Mesenchymal stem cell (in vitro differentiated cells and primary cell): ENCODE measurements around the gene MEF2C. TPM values are rescaled to one million over a fixed set of nuclear protein-coding genes. Genes with fewer than 3 reads are reported as not detected.

Source experiments
- DNase-seq: peaks from one replicate; pipeline ENCODE4 v3.0.0-alpha.2; 2013
- H2AFZ ChIP-seq: one replicate; pipeline ENCODE4 v1.6.1; 2013; ENCODE audit warnings: low read depth, mild to moderate bottlenecking, control low read depth, inconsistent platforms, low read length, moderate library complexity
- H2AK5ac ChIP-seq: 2 replicates; pipeline ENCODE4 v1.6.1; 2013; ENCODE audit warnings: low read length, moderate library complexity, mild to moderate bottlenecking, inconsistent platforms; ENCODE audit not compliant: severe bottlenecking
- H2BK120ac ChIP-seq: one replicate; pipeline ENCODE4 v1.6.1; 2013; ENCODE audit warnings: low read depth, mild to moderate bottlenecking, inconsistent platforms, low read length, moderate library complexity
- H2BK12ac ChIP-seq, 2 experiments: one replicate each; pipeline ENCODE4 v1.6.1; 2013; ENCODE audit warnings: inconsistent platforms in 2 of 2, low read length in 2 of 2, mild to moderate bottlenecking in 2 of 2, moderate library complexity in 2 of 2, control low read depth in 1 of 2
- H2BK15ac ChIP-seq: one replicate; pipeline ENCODE4 v1.6.1; 2013; ENCODE audit warnings: mild to moderate bottlenecking, low read depth, inconsistent platforms; ENCODE audit not compliant: poor library complexity, severe bottlenecking
- H2BK5ac ChIP-seq: 2 replicates; pipeline ENCODE4 v1.6.1; 2013; ENCODE audit warnings: low read depth, mild to moderate bottlenecking, low read length, control low read depth, inconsistent platforms; ENCODE audit not compliant: poor library complexity, severe bottlenecking
- H3K14ac ChIP-seq, 2 experiments: one replicate each; pipeline ENCODE4 v1.6.1; 2013; ENCODE audit warnings: inconsistent platforms in 2 of 2, low read length in 2 of 2, control low read depth in 1 of 2, mild to moderate bottlenecking in 1 of 2, moderate library complexity in 1 of 2
- H3K18ac ChIP-seq, 2 experiments: one replicate each; pipeline ENCODE4 v1.6.1; 2013; ENCODE audit warnings: inconsistent platforms in 2 of 2, low read length in 2 of 2, control low read depth in 1 of 2, low read depth in 1 of 2, mild to moderate bottlenecking in 1 of 2
- H3K23ac ChIP-seq, 2 experiments: one replicate each; pipeline ENCODE4 v1.6.1; 2013; ENCODE audit warnings: inconsistent platforms in 2 of 2, low read length in 2 of 2, mild to moderate bottlenecking in 2 of 2, moderate library complexity in 2 of 2, control low read depth in 1 of 2
- H3K27ac ChIP-seq: 2 replicates; pipeline ENCODE4 v1.5.1; 2013; ENCODE audit warnings: mild to moderate bottlenecking, moderate library complexity, low read length, control low read depth, inconsistent platforms; ENCODE audit not compliant: poor library complexity, severe bottlenecking
- H3K27me3 ChIP-seq, 2 experiments: 2 replicates each; pipeline versions ENCODE4 v1.6.1 to v1.7.0; 2013; ENCODE audit warnings: low read length in 2 of 2, mild to moderate bottlenecking in 2 of 2, moderate library complexity in 2 of 2, control low read depth in 1 of 2, inconsistent platforms in 1 of 2; ENCODE audit not compliant: control insufficient read depth in 1 of 2, insufficient read depth in 1 of 2
- H3K36me3 ChIP-seq, 2 experiments: 2 replicates each; pipeline versions ENCODE4 v1.6.1 to v1.7.0; 2013; ENCODE audit warnings: low read length in 2 of 2, control low read depth in 1 of 2, inconsistent platforms in 1 of 2, low read depth in 1 of 2, mild to moderate bottlenecking in 1 of 2; ENCODE audit not compliant: insufficient read depth in 2 of 2, control insufficient read depth in 1 of 2
- H3K4ac ChIP-seq, 2 experiments: one replicate each; pipeline ENCODE4 v1.6.1; 2013; ENCODE audit warnings: inconsistent platforms in 2 of 2, low read length in 2 of 2, mild to moderate bottlenecking in 2 of 2, moderate library complexity in 2 of 2, control low read depth in 1 of 2, low read depth in 1 of 2
- H3K4me1 ChIP-seq: 2 replicates; pipeline ENCODE4 v1.6.1; 2013; ENCODE audit warnings: low read depth, low read length, control low read depth; ENCODE audit not compliant: control insufficient read depth, insufficient read depth
- H3K4me2 ChIP-seq: 2 replicates; pipeline ENCODE4 v1.6.1; 2013; ENCODE audit warnings: low read length, mild to moderate bottlenecking, inconsistent platforms; ENCODE audit not compliant: poor library complexity, severe bottlenecking
- H3K4me3 ChIP-seq, 2 experiments: 2 replicates each; pipeline versions ENCODE4 v1.5.1 to v1.7.0; 2013; ENCODE audit warnings: low read length in 2 of 2, mild to moderate bottlenecking in 2 of 2, control low read depth in 1 of 2, low read depth in 1 of 2; ENCODE audit not compliant: insufficient read depth in 1 of 2
- H3K79me1 ChIP-seq: replicated peaks from 2 replicates; pipeline ENCODE4 v1.6.1; 2013; ENCODE audit warnings: mild to moderate bottlenecking, control low read depth, low read length, inconsistent platforms; ENCODE audit not compliant: poor library complexity, severe bottlenecking
- H3K9ac ChIP-seq: 2 replicates; pipeline ENCODE4 v1.7.0; 2013; ENCODE audit warnings: mild to moderate bottlenecking, low read length, moderate library complexity
- H3K9me3 ChIP-seq: 2 replicates; pipeline ENCODE4 v1.7.0; 2013; ENCODE audit warnings: mild to moderate bottlenecking, low read length; ENCODE audit not compliant: control insufficient read depth
- H4K8ac ChIP-seq: one replicate; pipeline ENCODE4 v1.6.1; 2013; ENCODE audit warnings: inconsistent platforms, mild to moderate bottlenecking, low read length, moderate library complexity
- H4K91ac ChIP-seq: one replicate; pipeline ENCODE4 v1.6.1; 2013; ENCODE audit warnings: mild to moderate bottlenecking, low read length, inconsistent platforms
- WGBS: methylation state at CpG from one replicate; pipeline ENCODE4 v1.1.7; 2013; ENCODE audit warnings: mixed read lengths; 5-methylcytosine and 5-hydroxymethylcytosine counted together
- polyA plus RNA-seq, 2 experiments: library from polyadenylated mRNA; stranded (reverse); fragments of 200-250 nt; gene quantifications; one replicate each; pipeline ENCODE4 v1.2.3, GENCODE V29; 2013

Gene MEF2C
- polyA plus RNA-seq (2013, experiment 1 of 2): 9.5 TPM
- polyA plus RNA-seq (2013, experiment 2 of 2): 9.4 TPM

GRCh38 chr5:88883059-88883835 lies at the start of gene MEF2C:
Gene MEF2C (minus strand): TSS chr5:88883184. CDS start chr5:88823788, 59,396 bp downstream.
- no peaks in the 10 kb centered on the region for H3K4me1 ChIP-seq
- H3K27ac ChIP-seq: peak within 1 kb of the TSS; percentile 76
- H3K27me3 ChIP-seq: no peaks in the 10 kb centered on the region
- H2AK5ac ChIP-seq: no peak within 1 kb of the TSS
- H3K79me1 ChIP-seq: no peaks in the 10 kb centered on the region
- H3K4me2 ChIP-seq: peak within 1 kb of the TSS; percentile 84
- no peak within 1 kb of the TSS for H4K8ac ChIP-seq
- no peak within 1 kb of the TSS for H2BK15ac ChIP-seq
- H3K23ac ChIP-seq: no peak within 1 kb of the TSS
- H2AFZ ChIP-seq: peak within 1 kb of the TSS; percentile 63
- H3K9me3 ChIP-seq: no peaks in the 10 kb centered on the region
- H4K91ac ChIP-seq: no peak within 1 kb of the TSS
- H2BK12ac ChIP-seq: no peak within 1 kb of the TSS
- H3K14ac ChIP-seq: no peak within 1 kb of the TSS
- peak within 1 kb of the TSS; percentile 65 to 91 for H3K4me3 ChIP-seq
- peak within 1 kb of the TSS; percentile 37 for H2BK120ac ChIP-seq
- H2BK5ac ChIP-seq: no peak within 1 kb of the TSS
- peak; percentile 91 for DNase-seq
- H3K36me3 ChIP-seq: no peaks in the 10 kb centered on the region
- H3K18ac ChIP-seq: peak within 1 kb of the TSS; percentile 68 to 77
- under 1% methylated on average over 44 of the region's 52 CpGs for WGBS
- H3K4ac ChIP-seq: peak within 1 kb of the TSS in 1 of 2 experiments; percentile 58
- H3K9ac ChIP-seq: peak within 1 kb of the TSS; percentile 92

DNA sequence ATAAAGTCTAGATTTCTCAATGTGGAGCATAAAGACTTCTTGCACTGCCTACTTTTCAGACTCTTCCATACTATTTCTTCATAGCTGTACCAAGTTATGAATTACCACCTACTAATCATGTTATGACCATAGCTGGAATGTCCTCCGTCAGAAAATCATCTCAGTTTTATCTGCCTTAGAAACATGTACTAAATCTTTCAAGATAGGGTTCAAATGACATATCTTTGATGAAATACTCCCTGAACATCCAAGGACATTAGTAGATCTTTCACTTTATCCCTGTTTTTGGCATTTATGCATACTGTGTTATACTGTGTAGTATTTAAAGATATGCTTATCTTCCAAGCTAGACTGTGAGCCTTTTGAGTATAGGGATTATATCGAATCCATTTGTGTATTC lies 49.6 kb upstream of the MEF2C start:
- Histone ChIP-seq H2AK5ac (no peak overlapping the region), H2BK12ac (no peak overlapping the region), H3K27ac (no peak overlapping the region), H2BK120ac (no peak overlapping the region), H3K36me3 (no peaks in the 10 kb centered on the region), H3K4me1 (no peaks in the 10 kb centered on the region), H3K4ac (no peak overlapping the region), H3K27me3 (no peaks in the 10 kb centered on the region), H3K18ac (no peak overlapping the region), H3K79me1 (no peaks in the 10 kb centered on the region), H4K8ac (no peak overlapping the region), H2AFZ (no peak overlapping the region), H3K9me3 (no peaks in the 10 kb centered on the region), H3K14ac (no peak overlapping the region), H2BK15ac (no peak overlapping the region), H3K4me3 (no peak overlapping the region), H2BK5ac (no peak overlapping the region), H3K23ac (no peak overlapping the region), H4K91ac (no peak overlapping the region), H3K4me2 (no peak overlapping the region), H3K9ac (no peak overlapping the region)
- WGBS: 100% methylated on average over 2 of the region's 2 CpGs
- DNase-seq: no peak

GRCh38 chr5:88930335-88930734 lies 47.4 kb upstream of the MEF2C start:
- H3K36me3 ChIP-seq: no peaks in the 10 kb centered on the region
- H3K9me3 ChIP-seq: no peaks in the 10 kb centered on the region
- DNase-seq: no peak
- H2BK120ac ChIP-seq: no peak overlapping the region
- no peaks in the 10 kb centered on the region for H3K4me1 ChIP-seq
- H3K27ac ChIP-seq: no peak overlapping the region
- H2AFZ ChIP-seq: no peak overlapping the region
- no peak overlapping the region for H2BK5ac ChIP-seq
- no peak overlapping the region for H4K8ac ChIP-seq
- H2BK12ac ChIP-seq: no peak overlapping the region
- H3K4me2 ChIP-seq: no peak overlapping the region
- H3K18ac ChIP-seq: no peak overlapping the region
- no peak overlapping the region for H3K4me3 ChIP-seq
- H3K23ac ChIP-seq: no peak overlapping the region
- WGBS: 80% methylated on average over 1 of the region's 1 CpG
- no peaks in the 10 kb centered on the region for H3K27me3 ChIP-seq
- no peaks in the 10 kb centered on the region for H3K79me1 ChIP-seq
- H3K4ac ChIP-seq: no peak overlapping the region
- no peak overlapping the region for H3K14ac ChIP-seq
- H4K91ac ChIP-seq: no peak overlapping the region
- H2BK15ac ChIP-seq: no peak overlapping the region
- H3K9ac ChIP-seq: no peak overlapping the region
- H2AK5ac ChIP-seq: no peak overlapping the region

- H3K18ac ChIP-seq: no peak overlapping the region
- no peak for DNase-seq
- H2BK12ac ChIP-seq: no peak overlapping the region
- H3K4ac ChIP-seq: no peak overlapping the region
- H3K4me2 ChIP-seq: no peak overlapping the region
- no peaks in the 10 kb centered on the region for H3K27me3 ChIP-seq
- no peak overlapping the region for H2AFZ ChIP-seq
- 97% methylated on average over 6 of the region's 6 CpGs for WGBS
- no peaks in the 10 kb centered on the region for H3K36me3 ChIP-seq
- no peak overlapping the region for H3K23ac ChIP-seq
- H3K4me1 ChIP-seq: no peaks in the 10 kb centered on the region
- no peak overlapping the region for H3K9ac ChIP-seq
- H2AK5ac ChIP-seq: no peak overlapping the region
- no peak overlapping the region for H4K91ac ChIP-seq
- H2BK120ac ChIP-seq: no peak overlapping the region
- no peak overlapping the region for H2BK15ac ChIP-seq
- H4K8ac ChIP-seq: no peak overlapping the region
- no peaks in the 10 kb centered on the region for H3K79me1 ChIP-seq
- H3K27ac ChIP-seq: no peak overlapping the region
- no peaks in the 10 kb centered on the region for H3K9me3 ChIP-seq
- H3K4me3 ChIP-seq: no peak overlapping the region
- no peak overlapping the region for H3K14ac ChIP-seq
- no peak overlapping the region for H2BK5ac ChIP-seq
Measured at GRCh38 chr5:88929385-88929784, 46.4 kb upstream of the MEF2C start.
